ENCODE results near the gene ZNF747.

ZNF747 gene

DNA sequence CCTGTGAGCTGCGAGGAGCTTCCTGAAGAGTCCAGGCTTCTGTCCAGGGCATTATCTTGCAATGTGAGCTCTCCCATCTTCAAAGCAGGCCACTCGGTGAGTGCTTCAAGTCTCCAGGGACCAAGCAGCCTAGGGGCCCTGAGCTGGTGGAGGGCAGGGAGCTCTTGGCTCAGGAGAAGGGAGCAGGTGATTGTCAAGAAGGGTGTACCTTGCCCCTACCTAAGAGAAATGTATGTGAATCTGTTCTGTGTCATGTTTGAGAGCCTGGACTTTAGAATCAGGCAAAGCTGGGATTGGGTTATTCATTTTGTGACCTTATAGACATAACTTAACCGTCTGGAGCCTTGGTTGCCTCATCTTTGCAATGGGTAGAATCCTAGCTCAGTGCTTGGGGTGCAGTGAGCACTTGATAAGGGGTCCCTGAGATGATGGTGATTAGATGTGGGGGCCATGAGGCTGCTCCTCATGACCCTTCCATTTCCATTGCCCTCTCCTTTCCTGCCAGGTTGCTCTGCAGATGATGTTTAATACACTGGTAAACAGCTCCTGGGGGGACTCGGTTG lies 24.2 kb downstream of the ZNF747 start:
- no peak for DNase-seq

- no peak for DNase-seq
Measured at GRCh38 chr16:30509081-30509765, 25.4 kb downstream of the ZNF747 start.

DNA sequence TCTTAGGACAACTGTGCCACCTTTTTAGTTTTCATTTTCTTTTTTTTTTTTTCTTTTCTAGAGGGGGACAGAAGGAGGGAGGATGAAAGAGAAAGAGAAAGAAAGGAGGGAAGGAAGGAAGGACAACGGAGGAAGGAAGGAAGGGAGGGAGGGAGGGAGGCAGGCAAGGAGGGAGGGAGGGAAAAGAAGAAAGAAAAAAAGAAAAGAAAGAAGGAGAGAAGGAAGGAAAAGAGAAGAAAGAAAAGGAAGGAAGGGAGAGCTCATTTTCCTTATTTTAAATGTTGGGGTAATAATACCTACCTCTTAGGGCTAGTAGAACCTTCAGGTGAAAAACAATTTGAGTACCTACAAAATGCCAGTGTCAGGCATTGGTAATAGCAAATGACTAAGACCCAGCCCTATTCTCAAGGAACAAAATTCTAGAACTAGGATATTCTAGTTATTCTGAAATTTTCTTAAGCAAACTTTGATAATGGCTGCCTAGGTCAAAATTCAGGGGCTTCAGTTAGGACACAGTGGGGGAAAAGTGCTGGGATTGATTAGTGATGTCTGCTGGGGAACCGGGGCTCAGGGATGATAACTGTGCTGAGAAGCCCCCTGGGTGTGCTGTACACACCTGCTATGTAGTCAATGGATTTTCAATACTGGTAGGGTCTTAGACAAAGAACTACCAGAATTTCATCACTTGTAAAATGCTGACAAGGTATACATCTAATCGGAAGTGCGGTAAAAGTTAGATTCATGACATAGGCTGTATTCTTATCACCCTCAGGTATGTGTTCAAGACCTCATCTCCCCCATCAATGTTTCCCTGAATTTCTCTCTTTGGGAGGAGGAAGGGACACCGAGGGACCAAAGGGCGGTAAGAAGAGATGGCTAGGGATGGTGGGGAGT lies 31.0 kb downstream of the ZNF747 start:
- DNase-seq, result no peak

DNA sequence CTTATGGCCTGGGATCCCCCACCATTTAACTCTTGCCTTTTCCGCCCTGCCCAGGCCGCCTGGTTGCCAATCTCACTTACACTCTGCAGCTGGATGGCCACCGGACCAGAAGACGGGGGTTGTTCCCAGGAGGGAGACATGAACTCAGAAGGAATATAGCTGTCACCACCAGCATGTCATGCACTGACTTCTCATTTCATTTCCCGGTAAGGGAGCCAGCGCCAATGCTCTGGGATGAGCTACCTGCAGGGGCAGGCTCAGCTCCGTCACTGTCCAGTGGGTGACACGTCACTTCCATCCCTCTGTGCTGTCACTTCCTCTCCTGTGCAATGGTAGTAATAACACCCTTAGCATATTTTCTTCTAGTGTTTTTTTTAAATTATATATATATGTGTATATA lies 35.4 kb downstream of the ZNF747 start:
- DNase-seq, result peak in 1 of 2 experiments; percentile 6

DNA sequence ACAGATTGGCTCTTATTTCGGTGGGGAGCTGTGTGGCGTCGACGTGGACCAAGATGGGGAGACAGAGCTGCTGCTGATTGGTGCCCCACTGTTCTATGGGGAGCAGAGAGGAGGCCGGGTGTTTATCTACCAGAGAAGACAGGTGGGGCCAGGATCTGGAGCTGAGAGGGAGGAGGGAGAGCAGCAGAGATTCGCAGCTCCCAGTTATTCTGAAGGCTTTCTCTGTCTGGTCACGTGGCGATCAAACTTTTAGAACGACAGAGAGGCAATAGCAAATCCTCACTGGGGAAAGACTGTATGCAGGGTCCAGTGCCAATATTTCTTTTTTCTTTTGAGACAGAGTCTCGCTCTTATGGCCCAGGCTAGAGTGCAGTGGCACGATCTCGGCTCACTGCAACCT lies 39.9 kb downstream of the ZNF747 start:
- DNase-seq, result no peak

DNA sequence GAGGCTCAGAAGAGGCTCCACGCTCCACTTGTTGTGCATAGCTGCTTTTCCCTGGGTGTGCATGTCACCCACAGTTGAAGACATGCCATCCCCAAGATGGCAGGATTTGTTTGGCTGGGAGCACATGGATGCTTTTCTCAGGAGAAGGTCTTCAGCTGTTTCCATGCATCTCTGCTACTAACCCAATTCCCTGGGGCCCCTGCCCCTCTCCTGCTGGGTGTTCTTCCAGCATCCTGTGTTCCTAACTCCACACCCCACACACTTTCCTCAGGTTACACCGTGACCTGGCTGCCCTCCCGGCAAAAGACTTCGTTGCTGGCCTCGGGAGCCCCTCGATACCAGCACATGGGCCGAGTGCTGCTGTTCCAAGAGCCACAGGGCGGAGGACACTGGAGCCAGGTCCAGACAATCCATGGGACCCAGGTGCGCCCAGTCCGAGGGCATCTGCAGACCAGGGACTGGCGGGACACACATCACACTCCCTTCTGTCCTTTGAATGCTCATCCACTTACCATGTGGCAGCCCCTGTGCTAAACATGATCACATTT lies 40.6 kb downstream of the ZNF747 start:
- no peak for DNase-seq

GRCh38 chr16:30491744-30492308 lies 42.8 kb downstream of the ZNF747 start:
- DNase-seq, result no peak

DNA sequence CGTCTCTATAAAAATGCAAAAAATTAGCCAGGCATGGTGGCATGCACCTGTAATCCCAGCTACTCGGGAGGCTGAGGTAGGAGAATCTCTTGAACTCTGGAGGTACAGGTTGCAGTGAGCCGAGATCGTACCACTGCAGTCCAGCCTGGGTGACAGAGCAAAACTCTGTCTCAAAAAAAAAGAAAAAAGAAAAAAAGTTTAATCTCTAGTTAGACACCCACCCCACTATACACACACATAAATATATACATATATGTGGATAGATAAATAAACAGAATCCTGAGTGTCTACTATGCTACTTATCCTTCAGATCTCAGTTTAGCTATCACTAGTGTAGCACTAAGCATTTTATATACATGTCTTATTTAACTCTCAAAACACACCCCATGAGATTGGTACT lies 43.4 kb downstream of the ZNF747 start:
- DNase-seq, result no peak

- no peak for DNase-seq
Measured at GRCh38 chr16:30490210-30490609, 44.4 kb downstream of the ZNF747 start.

GRCh38 chr16:30488764-30489605 lies 45.7 kb downstream of the ZNF747 start:
- no peak for DNase-seq

GRCh38 chr16:30485818-30486436 lies 48.7 kb downstream of the ZNF747 start:
- no peak for DNase-seq

- no peak for DNase-seq
Measured at GRCh38 chr16:30484887-30485286, 49.8 kb downstream of the ZNF747 start.

GRCh38 chr16:30482366-30482765 lies 52.3 kb downstream of the ZNF747 start:
- DNase-seq, result no peak

GRCh38 chr16:30481381-30481780 lies 53.3 kb downstream of the ZNF747 start:
- DNase-seq, result no peak

All from NCI-H2081 (cell line).